ENCODE data around the gene SPDYC.

SPDYC gene

DNA sequence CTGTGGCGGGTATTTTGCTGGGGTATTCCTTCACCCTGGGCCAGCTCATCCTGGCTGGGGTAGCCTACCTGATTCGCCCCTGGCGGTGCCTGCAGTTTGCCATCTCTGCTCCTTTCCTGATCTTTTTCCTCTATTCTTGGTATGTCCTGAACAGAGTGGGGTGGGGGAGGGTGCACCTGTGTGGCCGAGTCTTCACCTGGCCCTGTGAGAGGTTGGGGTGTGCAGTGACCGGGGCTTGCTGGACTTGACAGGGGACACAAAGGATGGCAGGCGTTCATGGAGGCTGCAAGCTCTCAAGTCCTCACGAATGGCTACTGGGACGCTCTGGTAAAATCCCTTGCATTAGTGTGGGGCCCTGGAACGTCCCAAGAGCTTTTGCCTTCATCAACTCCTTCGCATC is 51.0 kb downstream of the SPDYC start:
- H3K27me3 ChIP-seq (ENCODE audit: insufficient read depth, poor library complexity, severe bottlenecking) = no peaks in the 10 kb centered on the region
- no peak overlapping the region for H3K4me3 ChIP-seq (ENCODE audit: severe bottlenecking)
- peaks cover 8% of the 10 kb centered on the region for H3K4me1 ChIP-seq (ENCODE audit: insufficient read depth, poor library complexity, severe bottlenecking)
- ATAC-seq (ENCODE audit: low read depth) (no peak), DNase-seq (ENCODE audit: low spot score) (no peak)
- H3K27ac ChIP-seq (ENCODE audit: poor library complexity, severe bottlenecking) = no peak overlapping the region
- H3K36me3 ChIP-seq (ENCODE audit: low read depth) = no peaks in the 10 kb centered on the region
- TF ChIP-seq CTCF (IDR thresholded peaks at IDR 0.05; ENCODE audit: poor library complexity, severe bottlenecking) = no peak
- no peaks in the 10 kb centered on the region for H3K9me3 ChIP-seq (ENCODE audit: severe bottlenecking)
